Stimulated activated effector memory CD8-positive, alpha-beta T cell treated with anti-CD3 and anti-CD28 coated beads, Interleukin-12 subunit alpha, Interleukin-12 subunit beta, amount 100 ng/mL, for 72 hours (primary cell): ENCODE results near the gene OSBPL2.

Experiments
- ATAC-seq: fragments of 150-1000 bp; cut with Tn5 transposase; 2 replicates; pipeline ENCODE4 v1.10.0; 2021
- DNase-seq, 2 donors: peaks; one replicate each; pipeline ENCODE4 v3.0.0; 2021 to 2022; ENCODE audit warnings: low spot score in 2 of 2
- H3K27ac Mint-ChIP-seq: one replicate; pipeline ENCODE4 v1.8.0; 2022; ENCODE audit warnings: mild to moderate bottlenecking, mixed read lengths
- H3K36me3 Mint-ChIP-seq: one replicate; pipeline ENCODE4 v1.8.0; 2022; ENCODE audit warnings: mild to moderate bottlenecking, mixed read lengths
- H3K4me1 Mint-ChIP-seq: one replicate; pipeline ENCODE4 v1.8.0; 2022; ENCODE audit warnings: mixed read lengths
- H3K4me3 Mint-ChIP-seq: one replicate; pipeline ENCODE4 v1.8.0; 2022; ENCODE audit warnings: mild to moderate bottlenecking, mixed read lengths
- H3K9me3 Mint-ChIP-seq: one replicate; pipeline ENCODE4 v1.8.0; 2022; ENCODE audit warnings: mixed read lengths

Gene OSBPL2

GRCh38 chr20:62224113-62224855 is 14.0 kb upstream of the OSBPL2 start:
- DNase-seq (no peak), ATAC-seq (no peak)
- H3K4me3 Mint-ChIP-seq, result no peak overlapping the region
- no peaks in the 10 kb centered on the region for H3K36me3 Mint-ChIP-seq
- H3K9me3 Mint-ChIP-seq, result no peaks in the 10 kb centered on the region
- H3K27ac Mint-ChIP-seq, result no peak overlapping the region
- H3K4me1 Mint-ChIP-seq, result peaks cover under 1% of the 10 kb centered on the region

DNA sequence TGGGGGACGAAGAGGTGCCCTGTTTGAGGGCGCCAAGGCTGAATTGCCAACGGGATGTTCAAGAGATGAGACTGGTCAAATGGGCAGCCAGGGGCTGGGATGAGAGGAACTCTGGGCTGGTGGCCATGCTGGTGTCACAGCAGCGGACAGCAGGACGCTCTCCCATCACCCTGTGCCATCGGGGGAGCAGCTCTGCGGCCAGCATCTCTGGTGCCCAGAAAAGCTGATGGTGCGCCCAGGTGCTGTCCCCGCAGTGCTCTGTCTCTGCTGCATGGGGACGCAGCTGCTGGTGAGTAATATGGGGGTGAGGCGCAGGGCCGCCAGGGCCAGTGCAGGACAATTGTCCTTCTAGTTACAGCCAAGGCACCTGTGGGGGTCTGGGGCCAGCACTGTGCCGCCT is 13.3 kb upstream of the OSBPL2 start:
- H3K27ac Mint-ChIP-seq, result no peak overlapping the region
- no peaks in the 10 kb centered on the region for H3K9me3 Mint-ChIP-seq
- H3K36me3 Mint-ChIP-seq, result no peaks in the 10 kb centered on the region
- H3K4me1 Mint-ChIP-seq, result no peaks in the 10 kb centered on the region
- no peak for DNase-seq
- no peak overlapping the region for H3K4me3 Mint-ChIP-seq
- no peak for ATAC-seq

DNA sequence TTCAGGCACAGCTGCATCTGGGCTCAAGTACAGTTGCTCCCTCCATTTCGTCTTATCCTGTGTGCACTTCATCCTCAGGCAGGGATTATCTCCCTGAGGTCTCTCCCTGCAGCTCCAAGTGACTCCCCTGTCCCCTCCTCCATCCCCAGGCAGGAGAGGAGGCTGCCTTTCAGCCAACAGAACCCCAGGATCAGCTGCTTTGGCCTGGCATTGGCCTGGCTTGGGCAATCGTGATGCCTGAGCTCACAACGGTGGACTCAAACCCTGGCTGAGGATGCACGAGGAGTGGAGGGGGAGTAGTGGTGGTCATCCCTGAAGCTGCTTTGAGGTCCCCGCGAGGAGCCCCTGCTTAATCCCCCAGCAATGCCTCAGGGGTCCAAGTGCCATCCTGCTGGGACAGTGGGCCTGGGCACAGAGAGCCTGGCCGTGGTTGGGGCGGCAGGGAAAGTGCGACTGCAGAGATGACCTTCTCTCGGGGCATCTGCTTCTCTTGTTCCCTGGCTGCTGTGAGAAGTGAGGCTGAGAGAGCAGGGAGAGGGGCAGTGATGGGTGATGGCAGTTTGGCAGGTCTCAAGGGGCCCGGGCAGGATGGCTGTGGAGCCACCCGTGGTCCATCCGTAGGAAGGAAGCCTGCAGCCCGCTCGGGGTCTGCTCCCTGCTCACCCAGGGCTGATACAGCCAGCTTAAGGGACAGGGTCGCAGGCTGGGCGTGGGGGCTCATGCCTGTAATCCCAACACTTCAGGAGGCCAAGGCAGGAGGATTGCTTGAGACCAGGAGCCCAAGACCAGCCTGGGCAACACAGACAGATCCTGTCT is 12.3 kb upstream of the OSBPL2 start:
- no peak for DNase-seq
- H3K4me1 Mint-ChIP-seq, result no peaks in the 10 kb centered on the region
- H3K4me3 Mint-ChIP-seq, result no peak overlapping the region
- no peak for ATAC-seq
- H3K36me3 Mint-ChIP-seq, result no peaks in the 10 kb centered on the region
- H3K9me3 Mint-ChIP-seq, result no peaks in the 10 kb centered on the region
- H3K27ac Mint-ChIP-seq, result peak overlapping the region; percentile 18

DNA sequence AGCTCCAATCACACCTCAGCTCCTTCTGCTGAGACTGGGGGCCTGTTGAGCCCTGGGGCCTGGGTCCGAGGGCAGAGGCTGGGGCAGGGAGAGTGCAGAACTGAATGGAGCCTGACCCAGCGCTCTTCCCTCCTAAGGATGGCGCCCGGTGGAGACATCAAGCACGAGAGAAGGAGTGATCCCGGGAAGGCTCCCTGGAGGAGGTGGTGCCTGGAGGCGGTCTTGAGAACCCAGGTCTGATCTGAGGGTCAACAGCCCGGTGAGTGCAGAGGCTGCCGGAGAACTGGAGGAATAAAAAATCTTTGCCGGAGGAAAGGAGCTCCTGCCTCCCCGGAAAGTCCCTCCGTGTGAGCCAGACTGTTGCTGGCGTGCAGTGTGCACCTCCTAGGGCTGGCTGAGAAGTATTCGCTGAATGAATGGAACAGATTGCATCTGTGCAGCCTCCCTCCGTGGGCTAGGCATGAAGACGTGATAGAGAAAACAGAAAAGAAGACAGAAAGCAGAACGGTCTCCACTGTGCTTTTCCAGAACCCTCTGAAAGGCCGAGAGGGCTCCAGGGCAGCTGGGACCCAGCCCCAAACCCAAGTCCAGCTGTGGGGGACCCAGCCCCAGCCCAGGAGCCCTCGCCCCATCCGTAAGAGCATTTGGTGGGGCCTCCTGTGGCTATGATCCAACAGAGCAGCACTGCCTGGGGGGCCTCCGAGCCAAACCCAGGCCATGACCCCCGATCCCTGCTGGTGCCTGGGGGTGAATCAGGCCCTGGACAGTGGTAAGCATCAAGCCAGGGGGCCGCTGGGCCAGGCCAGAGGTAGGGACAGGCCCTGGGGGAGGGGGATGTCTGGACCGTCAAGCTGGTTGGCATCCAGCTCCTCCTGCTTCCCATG is 11.4 kb upstream of the OSBPL2 start:
- no peak overlapping the region for H3K4me3 Mint-ChIP-seq
- DNase-seq (no peak), ATAC-seq (no peak)
- peak overlapping the region; percentile 18 for H3K27ac Mint-ChIP-seq
- no peaks in the 10 kb centered on the region for H3K4me1 Mint-ChIP-seq
- H3K9me3 Mint-ChIP-seq, result no peaks in the 10 kb centered on the region
- H3K36me3 Mint-ChIP-seq, result no peaks in the 10 kb centered on the region

DNA sequence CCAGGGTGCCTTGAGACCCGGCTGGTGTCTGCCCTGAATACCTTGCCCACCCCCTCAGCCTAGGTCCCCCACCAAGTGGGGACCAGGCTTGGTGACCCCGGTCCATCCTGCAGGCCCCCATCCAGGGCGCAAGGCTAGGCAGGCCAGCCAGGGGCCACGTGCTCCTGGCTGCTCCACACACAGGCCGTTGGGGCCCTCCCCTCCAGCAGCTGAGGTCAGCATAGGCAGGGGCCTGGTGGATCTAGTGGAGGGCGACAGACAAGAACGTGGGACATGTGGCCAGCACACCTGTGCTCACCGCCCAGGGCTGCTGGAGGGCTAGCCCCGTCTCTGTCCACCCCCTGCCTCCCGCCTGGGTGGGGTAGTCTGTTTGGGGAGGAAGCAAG is 10.7 kb upstream of the OSBPL2 start:
- no peaks in the 10 kb centered on the region for H3K4me1 Mint-ChIP-seq
- no peak overlapping the region for H3K4me3 Mint-ChIP-seq
- H3K9me3 Mint-ChIP-seq, result no peaks in the 10 kb centered on the region
- ATAC-seq (peak; percentile 2), DNase-seq (no peak)
- H3K36me3 Mint-ChIP-seq, result no peaks in the 10 kb centered on the region
- no peak overlapping the region for H3K27ac Mint-ChIP-seq

DNA sequence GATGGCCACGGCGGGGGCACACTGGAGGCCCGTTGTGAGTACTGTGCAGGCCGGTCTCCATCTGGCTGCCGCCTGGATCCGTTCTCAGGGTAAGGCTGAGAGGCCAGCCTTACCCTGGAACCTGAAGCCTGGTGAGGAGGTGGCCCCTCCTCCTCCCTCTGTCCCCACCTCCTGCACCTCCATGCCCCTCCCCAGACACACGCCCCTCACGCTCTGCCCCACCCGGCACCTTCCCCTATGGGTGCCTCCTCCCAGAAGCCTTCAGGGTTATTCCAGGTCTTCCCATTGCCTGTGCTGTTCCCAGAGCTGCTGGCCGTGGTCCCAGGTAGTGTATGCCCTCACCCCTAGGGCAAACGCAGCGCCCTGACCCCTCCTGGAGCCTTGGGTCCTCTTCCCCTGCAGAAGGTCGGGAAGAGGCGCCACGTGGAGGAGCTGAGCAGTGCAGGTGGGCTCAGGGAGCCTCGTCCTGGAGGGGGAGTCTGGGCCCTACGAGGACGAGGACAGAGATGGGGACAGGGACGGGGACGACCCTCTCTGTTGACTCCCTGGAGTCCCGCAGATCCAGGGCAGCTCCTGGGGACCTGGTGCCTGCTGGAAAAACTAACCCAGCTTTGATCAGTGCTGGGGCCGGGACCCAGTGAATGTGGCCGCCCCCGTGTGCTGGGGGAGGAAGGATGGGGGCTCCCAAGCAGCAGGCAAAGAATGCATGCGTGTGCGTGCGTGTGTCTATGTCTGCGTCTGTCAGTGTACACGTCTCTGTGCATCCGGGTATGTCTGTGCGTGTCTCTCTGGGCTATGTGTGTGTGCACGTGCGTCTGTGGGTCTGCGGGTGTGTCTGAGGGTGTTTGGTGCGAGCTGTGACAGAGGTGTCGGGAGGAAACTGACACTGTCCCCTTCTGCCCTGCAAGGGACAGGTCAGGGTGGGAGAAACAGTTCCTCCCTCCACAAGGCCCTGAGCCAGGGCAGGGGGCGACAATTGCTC is 10.1 kb upstream of the OSBPL2 start:
- Mint-ChIP-seq H3K36me3 (no peaks in the 10 kb centered on the region), H3K9me3 (no peaks in the 10 kb centered on the region), H3K4me1 (no peaks in the 10 kb centered on the region), H3K27ac (no peak overlapping the region), H3K4me3 (no peak overlapping the region)
- DNase-seq, result no peak
- peak; percentile 6 for ATAC-seq

- no peak overlapping the region for H3K4me3 Mint-ChIP-seq
- H3K4me1 Mint-ChIP-seq, result no peaks in the 10 kb centered on the region
- no peaks in the 10 kb centered on the region for H3K36me3 Mint-ChIP-seq
- no peak for ATAC-seq
- no peak for DNase-seq
- no peak overlapping the region for H3K27ac Mint-ChIP-seq
- no peaks in the 10 kb centered on the region for H3K9me3 Mint-ChIP-seq
These were observed 9.3 kb upstream of the OSBPL2 start for GRCh38 chr20:62228982-62229545.

DNA sequence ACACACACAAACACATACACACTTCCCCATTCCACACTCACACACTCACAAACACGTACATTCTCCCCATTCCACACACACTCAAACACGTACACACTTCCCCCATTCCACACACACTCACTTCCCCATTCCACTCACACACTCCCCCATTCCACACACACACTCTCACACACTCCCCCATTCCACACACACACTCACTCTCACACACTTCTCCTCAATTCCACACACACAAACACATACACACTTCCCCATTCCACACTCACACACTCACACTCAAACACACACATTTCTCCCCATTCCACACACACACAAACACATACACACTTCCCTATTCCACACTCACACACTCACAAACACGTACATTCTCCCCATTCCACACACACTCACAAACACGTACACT is 8.7 kb upstream of the OSBPL2 start:
- no peak overlapping the region for H3K27ac Mint-ChIP-seq
- ATAC-seq (no peak), DNase-seq (no peak)
- no peaks in the 10 kb centered on the region for H3K9me3 Mint-ChIP-seq
- H3K4me3 Mint-ChIP-seq, result no peak overlapping the region
- H3K36me3 Mint-ChIP-seq, result no peaks in the 10 kb centered on the region
- H3K4me1 Mint-ChIP-seq, result no peaks in the 10 kb centered on the region

- Mint-ChIP-seq H3K27ac (no peak overlapping the region), H3K4me1 (no peaks in the 10 kb centered on the region), H3K36me3 (no peaks in the 10 kb centered on the region), H3K4me3 (no peak overlapping the region), H3K9me3 (no peaks in the 10 kb centered on the region)
- ATAC-seq (no peak), DNase-seq (no peak)
These were observed 8.0 kb upstream of the OSBPL2 start for GRCh38 chr20:62230276-62230675.

DNA sequence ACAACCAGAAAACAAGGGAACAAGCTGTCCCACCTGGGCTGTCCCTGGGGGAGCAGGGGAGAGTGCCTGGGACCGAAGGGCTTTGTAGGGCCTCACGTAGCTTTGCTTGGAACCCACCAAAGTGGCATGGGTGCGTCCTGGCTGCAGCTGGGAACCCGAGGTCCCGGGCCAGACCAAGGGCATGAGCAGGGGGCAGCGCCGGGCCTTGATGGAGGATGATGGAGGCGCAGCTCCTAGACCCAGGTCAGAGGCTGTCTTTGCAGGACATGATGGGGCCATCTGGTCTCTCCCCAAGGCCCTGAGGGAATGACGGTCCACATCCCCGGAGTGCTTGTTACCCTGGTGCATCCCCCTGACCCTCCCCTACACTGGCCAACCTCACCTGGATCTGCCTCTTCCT is 7.6 kb upstream of the OSBPL2 start:
- H3K9me3 Mint-ChIP-seq, result no peaks in the 10 kb centered on the region

GRCh38 chr20:62231292-62231691 is 7.0 kb upstream of the OSBPL2 start:
- H3K9me3 Mint-ChIP-seq, result no peaks in the 10 kb centered on the region
- DNase-seq (no peak), ATAC-seq (no peak)
- H3K4me3 Mint-ChIP-seq, result no peak overlapping the region
- H3K36me3 Mint-ChIP-seq, result no peaks in the 10 kb centered on the region
- no peak overlapping the region for H3K27ac Mint-ChIP-seq
- no peaks in the 10 kb centered on the region for H3K4me1 Mint-ChIP-seq

More for the DNA sequence above, 7.6 kb upstream of the OSBPL2 start:
- H3K4me3 Mint-ChIP-seq, result no peak overlapping the region
- ATAC-seq, result no peak
- H3K27ac Mint-ChIP-seq, result no peak overlapping the region
- H3K4me1 Mint-ChIP-seq, result no peaks in the 10 kb centered on the region
- no peak for DNase-seq
- no peaks in the 10 kb centered on the region for H3K36me3 Mint-ChIP-seq

DNA sequence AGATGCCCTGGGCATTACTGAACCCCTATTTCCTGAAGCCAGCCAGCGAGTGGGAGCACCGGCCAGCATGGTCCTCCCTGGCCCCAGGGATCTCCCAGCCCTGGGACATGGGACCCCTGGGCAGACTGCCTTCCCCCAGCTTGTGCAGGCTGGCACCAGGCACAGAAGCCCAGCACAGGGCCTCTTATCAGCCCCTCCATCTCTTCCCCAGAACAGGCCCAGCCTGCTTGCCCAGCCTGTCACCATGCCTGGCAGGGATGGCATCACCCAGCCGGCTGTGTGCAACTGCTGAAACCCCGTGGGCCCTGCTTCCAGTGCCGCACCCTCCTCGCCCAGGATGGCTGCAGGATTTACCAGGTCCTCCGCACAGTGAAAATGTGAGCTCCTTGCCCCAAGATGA is 6.1 kb upstream of the OSBPL2 start:
- H3K9me3 Mint-ChIP-seq, result no peaks in the 10 kb centered on the region
- no peaks in the 10 kb centered on the region for H3K4me1 Mint-ChIP-seq
- H3K36me3 Mint-ChIP-seq, result no peaks in the 10 kb centered on the region
- ATAC-seq (no peak), DNase-seq (no peak)
- H3K4me3 Mint-ChIP-seq, result no peak overlapping the region
- H3K27ac Mint-ChIP-seq, result no peak overlapping the region

DNA sequence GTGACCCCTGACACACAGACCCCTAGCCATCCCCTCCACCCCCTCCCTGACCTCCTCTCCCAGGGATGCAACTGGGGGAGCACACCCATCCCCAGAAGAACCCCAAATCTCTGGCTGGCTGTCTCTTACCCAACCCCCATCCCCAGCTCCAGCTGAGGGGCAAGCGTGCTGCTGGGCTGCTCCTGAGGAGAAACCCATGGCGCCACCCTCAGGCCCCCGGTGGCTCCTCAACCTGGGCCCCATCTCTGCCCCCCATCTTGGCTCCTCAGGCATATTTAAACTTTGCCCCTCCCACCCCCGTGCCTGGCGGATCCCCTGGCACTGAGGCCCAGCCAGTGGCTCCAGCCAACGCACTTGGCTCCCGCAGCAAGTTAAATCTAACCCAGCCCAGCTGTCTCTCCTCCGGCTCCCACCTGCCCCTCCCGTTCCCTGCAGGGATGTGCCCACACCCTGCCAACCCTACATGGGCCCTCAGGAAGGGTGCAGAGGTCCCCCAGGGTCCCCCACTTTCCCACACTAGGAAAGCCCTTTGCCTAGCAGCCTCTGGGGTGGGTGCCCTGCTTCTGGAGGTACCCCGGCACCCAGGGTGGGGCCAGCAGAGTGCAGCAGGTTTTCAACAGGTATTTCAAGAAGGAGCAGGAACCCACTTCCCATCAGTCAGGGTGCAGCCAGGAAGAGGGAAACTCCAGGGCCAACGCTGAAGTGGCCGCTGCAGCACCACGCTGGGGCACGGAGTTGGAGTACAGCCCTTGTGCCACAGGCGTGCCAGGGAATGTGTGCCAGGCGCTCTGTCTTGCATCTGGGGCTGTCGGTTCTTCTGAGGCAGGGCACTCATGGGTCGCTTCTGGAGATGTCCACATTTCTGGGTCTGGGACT is 5.3 kb upstream of the OSBPL2 start:
- DNase-seq (no peak), ATAC-seq (no peak)
- no peak overlapping the region for H3K4me3 Mint-ChIP-seq
- H3K9me3 Mint-ChIP-seq, result no peaks in the 10 kb centered on the region
- H3K4me1 Mint-ChIP-seq, result peaks cover 6% of the 10 kb centered on the region
- no peak overlapping the region for H3K27ac Mint-ChIP-seq
- H3K36me3 Mint-ChIP-seq, result no peaks in the 10 kb centered on the region
